ENCODE data around the gene SPTB.

The SPTB gene

GRCh38 chr14:64704143-64704742, 175.5 kb downstream of the SPTB start, which contains the start of gene PLEKHG3:
TSS of gene PLEKHG3 (plus strand) at chr14:64704424. CDS start at chr14:64727632, 23,208 bp downstream.
- peak in 1 of 2 donors; percentile 47 for DNase-seq

GRCh38 chr14:64703395-64704142, 176.1 kb downstream of the SPTB start:
- no peak for DNase-seq

- peak in 1 of 2 donors; percentile 46 for DNase-seq
Observed at GRCh38 chr14:64702493-64703394, 177.0 kb downstream of the SPTB start.

GRCh38 chr14:64701660-64702059, 178.0 kb downstream of the SPTB start:
- no peak for DNase-seq

DNA sequence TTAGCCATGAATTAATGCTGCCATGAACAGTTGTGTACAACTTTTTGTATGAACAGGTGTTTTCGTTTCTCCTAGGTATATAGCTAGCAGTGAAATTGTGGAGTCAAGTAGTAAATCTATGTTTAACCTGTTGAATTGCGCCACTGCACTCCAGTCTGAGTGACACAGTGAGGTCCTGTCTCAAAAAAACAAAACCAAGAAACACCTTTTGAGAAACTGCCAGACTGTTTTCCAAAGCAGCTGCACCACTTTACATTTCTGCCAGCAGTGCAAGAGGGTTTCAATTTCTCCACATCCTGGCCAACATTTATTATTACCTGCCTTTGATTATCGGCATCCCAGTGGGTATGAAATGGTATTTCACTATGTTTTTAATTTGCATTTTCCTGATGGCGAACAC, 178.8 kb downstream of the SPTB start:
- no peak for DNase-seq

- no peak for DNase-seq
Observed at GRCh38 chr14:64700290-64700689, 179.4 kb downstream of the SPTB start.

DNA sequence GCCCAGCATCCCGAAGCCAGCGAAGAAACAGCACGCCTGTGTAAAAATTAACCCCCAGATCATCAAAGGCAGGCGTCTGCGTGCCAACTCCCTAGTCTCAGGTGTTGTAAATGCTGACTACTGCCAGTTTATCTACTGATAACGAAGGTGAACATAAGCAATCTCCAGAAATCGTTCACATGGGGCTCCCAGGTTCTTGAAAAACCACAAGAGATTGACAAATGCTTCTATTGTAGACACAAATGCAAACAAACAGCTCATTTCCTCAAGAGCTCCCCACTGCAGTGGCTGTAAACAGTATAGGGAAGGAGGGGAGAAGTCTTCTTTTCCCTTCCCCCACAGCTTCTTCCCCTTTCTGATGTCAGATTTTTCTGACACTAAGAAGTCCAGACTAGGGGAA, 180.8 kb downstream of the SPTB start:
- peak; percentile 22 to 37 for DNase-seq

GRCh38 chr14:64696355-64696857, 183.3 kb downstream of the SPTB start:
- peak in 1 of 2 donors; percentile 50 for DNase-seq

Data from CD4-positive, alpha-beta T cell treated with Interferon alpha-2 for 1 hour (primary cell).